OCI-M2 (cell line): ENCODE data around the gene DMWD.

ENCODE experiments used
- DNase-seq: peaks from one replicate; lab custom pipeline; 2025; ENCODE audit not compliant: unreplicated experiment; lab: John Stamatoyannopoulos, UW

DMWD gene

DNA sequence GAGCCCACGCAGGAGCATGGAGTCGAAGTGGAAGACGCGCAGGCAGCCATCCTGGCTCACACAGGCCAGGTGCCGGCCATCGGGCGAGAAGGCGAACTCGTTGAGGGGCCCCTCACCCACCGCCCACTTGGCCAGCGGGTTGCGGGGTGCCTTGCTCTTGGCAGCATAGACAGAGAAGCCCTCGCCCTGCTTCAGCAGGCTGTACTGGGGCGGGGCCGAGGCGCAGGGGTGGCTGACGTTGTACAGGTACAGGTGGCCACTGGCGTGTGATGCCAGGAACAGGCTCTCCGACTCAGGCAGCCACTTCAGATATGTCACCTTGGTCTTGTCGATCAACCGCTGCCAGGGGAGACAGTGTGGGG, 6.1 kb downstream of the DMWD start:
- no peak for DNase-seq

DNA sequence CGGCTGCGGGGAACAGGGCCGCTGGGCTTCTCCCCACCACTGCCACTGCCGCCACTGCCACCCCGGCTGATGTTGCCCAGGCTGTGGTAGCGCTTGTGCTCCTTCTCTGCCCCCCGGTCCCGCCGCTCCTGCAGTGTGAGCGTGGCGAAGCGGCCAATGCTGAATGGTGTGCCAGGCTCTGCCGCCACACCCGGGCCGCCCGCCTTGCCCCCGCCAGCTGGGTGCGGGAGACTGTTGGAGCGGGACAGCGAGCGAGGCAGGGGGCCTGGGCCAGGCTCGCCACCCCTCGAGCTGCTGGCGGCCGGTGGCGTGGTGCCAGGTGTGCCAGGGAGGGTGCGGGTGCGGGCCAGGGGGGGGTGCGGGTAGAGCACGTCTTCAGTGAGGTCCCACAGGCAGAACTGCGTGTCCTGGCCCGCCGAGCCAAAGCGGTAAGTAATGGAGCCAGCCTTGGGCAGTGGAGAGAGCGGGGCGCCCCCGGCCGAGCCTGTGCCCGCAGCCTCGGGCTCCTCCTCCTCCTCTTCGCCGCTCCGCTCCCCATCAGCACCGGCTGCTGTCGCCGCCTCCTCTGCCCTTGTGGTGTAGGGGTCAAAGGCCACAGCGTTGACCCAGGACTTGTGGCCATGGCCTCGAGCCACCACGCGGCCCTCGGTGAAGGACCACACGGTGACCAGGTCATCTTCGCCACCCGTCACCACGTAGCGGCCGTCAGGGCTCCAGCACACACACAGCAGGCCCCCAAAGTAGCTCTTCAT, 6.7 kb downstream of the DMWD start:
- DNase-seq = no peak

DNA sequence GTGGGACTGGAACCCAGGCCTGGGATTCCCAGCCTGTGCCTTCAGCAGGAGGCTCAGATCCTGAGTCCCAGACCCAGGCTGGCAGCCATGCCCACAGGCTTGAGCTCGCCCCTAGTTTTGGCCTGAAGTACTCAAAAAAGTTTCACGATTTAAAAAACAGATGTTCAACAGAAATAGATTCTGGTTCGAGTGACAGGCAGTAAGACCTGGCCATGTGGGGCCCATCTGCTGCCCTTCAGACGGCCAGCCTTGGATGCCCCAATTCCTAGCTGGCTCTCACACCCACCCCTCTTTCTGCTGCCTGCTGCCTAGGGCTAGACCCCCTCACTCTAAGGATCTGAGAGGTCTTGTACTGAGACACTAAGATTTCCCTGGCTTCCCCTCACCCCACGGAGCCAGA, 7.5 kb downstream of the DMWD start:
- DNase-seq = no peak

DNA sequence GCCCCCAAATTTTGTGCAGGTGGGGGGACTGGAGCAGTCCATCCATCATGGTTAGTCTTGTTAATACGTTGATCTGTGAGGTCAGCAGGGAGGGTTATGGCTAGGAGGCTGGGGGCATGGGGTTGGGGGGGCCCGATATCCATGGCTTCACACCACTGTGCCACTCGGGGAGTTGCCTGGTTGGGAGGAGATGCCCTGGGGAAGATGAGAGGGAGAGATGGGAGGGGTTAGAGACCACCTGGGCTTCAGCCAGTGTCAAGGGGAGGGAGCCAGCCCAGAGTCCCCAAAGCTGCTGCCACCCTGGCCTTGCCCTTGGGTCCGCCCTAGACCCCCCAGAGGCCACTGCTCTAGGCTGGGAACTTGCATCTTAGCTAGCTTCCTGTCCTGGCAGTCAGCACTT, 8.5 kb downstream of the DMWD start:
- no peak for DNase-seq

DNA sequence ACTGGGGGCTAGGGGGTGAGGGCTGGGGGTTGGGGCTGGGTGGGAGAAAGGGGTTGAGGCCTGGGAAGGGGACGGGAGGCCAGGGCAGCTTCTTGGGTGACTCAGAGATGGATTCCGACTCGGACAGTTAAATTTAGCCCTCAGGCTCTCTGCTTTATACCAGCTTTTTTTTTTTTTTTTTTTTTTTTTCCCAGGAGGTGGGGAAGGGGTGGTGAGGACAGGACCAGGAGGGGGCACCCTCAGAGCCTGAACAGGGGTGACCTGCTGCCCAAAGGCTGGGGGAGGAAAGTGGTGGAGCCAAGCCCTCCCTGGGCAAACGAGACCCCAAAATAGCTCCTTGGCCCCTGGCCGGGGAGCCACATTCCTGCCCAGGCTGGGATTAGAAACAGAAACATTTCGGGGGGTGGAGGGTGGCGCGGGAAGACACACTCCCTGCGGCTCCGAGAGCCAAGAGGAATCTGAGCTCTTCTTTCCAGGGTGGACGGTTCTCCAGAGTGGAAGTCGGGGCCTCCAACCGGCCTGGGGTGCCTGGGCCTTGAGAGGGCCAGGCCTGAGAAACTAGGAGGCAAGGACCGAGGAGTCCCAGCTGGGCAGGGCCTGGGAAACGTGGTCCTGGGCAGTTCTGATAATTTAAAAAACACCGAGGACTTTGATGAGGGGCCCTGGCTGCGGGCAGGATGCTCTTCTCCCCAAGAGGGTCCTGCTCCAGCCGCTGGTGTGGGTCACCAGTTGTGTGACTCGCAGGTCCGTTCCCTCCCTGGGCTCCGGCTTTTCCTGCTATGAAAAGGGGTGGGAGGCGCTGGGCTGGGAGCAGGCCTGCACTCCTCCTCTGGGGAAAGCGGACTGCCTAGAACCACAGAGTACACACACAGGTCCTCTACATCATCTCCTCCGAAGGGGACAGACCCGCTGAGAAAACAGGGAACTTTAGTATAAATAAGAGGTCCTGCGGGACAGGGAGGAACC, 9.5 kb downstream of the DMWD start:
- DNase-seq = no peak

- DNase-seq = no peak
Measured at GRCh38 chr19:45782162-45782691, 10.4 kb downstream of the DMWD start, which contains the start of gene DMPK. TSS of gene DMPK (minus strand) at chr19:45782490. CDS start at chr19:45782352, 138 bp downstream.

DNA sequence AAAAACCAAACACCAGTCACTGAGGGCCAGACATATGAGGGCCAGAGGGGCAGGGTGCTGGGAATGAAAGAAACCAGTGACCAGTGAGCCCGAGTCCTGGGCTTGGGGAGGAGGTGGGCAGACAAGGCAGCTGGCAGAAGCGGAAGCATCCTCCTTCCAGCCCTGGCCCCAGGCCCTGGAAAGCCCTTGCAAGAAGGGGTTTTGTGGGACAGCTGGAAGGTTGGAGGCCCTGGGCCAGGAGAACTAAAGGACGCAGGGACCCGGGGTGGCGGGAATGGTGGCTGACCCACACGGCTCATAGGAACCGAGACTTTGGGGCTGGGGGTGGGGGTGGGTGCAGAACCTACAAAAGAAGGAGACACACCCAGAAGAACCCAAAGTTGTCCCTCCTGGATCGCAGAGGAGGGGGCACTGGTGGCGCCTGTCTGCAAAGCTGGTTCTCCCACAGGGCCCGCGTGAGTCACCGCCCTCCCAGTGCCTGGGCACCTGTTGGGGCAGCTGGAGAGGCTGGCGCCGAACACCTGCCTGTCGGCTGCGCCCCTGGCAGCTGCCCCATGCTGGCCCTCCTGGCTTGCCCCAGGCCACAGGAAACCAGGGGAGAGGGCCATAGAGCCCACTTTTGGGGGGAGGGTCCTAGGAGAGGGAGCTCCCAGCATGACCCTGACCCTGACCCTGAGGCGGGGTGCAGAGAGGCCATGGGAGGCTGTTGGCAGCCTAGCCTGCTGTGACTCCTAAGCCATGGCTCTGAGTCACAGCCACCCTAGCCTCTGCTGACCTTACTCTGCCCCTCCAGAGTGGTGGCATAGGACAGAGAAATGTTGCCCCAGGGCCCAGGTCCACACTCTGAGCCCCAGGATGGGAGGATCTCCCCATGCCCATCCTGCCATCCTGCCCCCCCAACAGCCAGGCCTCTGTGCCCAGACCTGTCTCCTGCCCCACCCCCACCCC, 11.2 kb downstream of the DMWD start:
- DNase-seq = no peak

GRCh38 chr19:45780448-45781213, 12.0 kb downstream of the DMWD start:
- no peak for DNase-seq

GRCh38 chr19:45780146-45780447, 12.5 kb downstream of the DMWD start:
- no peak for DNase-seq

GRCh38 chr19:45779231-45780145, 13.2 kb downstream of the DMWD start:
- DNase-seq = no peak

DNA sequence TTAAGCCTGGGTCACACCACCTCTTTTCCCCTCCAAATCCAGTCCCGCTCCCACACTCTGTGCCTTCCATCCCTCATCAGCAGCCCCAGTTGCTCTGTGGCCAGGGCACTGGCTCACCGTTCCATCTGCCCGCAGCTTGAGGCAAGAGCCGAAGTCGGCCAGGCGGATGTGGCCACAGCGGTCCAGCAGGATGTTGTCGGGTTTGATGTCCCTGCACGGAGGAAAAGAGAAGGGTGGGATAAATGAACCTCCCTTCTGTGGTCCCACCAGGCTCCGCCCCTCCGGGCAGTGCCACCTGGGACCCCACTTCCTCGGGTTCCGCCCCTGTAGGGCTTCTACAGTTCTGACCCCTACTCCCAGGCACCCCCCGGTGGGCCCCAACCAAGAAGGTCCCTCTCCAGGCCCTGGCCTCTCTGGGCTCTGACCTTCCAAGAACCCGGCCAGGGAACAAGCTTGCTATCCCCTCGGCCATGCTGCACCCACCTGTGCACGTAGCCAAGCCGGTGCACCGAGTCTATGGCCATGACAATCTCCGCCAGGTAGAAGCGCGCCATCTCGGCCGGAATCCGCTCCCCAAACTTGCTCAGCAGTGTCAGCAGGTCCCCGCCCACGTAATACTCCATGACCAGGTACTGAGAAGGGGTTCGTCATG, 14.5 kb downstream of the DMWD start:
- DNase-seq = no peak

DNA sequence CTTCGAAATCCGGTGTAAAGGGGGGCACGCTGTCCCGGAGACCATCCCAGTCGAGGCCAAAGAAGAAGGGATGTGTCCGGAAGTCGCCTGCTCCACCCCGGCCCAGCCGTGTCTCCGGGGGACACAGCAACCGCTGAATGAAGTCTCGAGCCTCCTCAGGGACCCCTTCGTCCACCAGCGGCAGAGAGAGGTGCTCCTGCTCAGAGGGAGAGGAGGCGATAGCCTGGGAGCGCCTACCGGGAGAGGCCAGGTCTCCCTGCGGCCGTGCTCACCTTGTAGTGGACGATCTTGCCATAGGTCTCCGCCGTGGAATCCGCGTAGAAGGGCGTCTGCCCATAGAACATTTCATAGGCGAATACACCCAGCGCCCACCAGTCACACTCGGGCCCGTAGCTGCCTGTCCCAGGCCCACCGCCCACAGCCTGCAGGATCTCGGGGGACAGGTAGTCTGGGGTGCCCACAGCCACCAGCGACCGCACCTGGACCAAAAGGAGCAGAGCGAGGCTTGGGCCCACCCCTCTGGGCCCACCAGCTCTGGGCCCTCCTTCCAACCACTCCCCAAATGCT, 15.2 kb downstream of the DMWD start:
- no peak for DNase-seq

DNA sequence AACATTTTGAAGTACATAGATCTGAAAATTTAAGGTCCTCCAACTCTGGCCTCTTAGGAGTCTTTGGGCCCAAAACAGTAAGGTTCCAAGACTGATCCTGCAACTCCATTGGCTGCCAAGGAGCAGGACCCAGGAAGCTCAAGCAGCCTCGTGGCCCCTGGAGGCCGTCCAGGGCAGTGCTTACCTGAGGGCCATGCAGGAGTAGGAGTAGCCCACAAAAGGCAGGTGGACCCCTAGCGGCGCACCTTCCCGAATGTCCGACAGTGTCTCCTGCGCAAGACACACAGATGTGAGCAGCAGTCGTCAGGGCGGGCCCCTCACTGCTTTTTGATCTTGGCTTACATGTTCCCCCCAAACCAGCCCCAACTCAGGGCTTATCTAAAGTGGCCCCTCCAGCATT, 17.9 kb downstream of the DMWD start:
- no peak for DNase-seq

- no peak for DNase-seq
Measured at GRCh38 chr19:45773384-45773783, 19.3 kb downstream of the DMWD start.

GRCh38 chr19:45772912-45773311, 19.7 kb downstream of the DMWD start:
- DNase-seq = no peak

DNA sequence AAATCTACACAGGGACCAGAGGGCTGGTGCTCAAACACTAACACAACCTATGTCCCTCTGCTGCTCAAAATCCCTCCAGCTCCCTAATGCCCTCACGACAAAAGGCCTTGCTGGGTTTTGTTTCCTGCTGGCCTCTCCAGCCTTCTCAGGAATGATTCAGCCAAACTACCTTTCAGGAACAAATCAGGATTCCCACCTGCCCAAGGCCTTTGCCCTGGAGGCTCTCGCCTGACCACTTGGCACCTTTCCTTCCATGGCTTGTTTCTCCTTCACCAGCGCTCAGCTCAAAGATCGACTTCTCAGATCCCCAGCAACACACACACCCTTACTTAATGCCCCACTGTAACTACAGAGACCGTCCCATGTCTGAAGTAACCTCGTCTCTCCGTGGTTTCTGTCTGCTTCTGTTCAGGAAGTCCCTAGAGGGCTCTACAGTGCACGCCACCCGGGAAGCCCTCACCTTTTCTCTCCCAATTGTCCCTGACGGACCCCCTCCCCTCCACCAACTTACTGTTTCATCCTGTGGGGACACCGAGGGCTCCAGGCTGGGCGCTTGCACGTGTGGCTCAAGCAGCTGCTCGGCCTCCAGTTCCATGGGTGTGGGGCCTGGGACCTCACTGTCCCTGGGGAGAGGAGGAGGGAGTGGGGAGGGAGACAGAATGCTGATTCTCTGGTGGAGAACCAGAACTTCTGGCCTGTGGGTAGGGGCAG, 20.4 kb downstream of the DMWD start:
- DNase-seq = no peak

DNA sequence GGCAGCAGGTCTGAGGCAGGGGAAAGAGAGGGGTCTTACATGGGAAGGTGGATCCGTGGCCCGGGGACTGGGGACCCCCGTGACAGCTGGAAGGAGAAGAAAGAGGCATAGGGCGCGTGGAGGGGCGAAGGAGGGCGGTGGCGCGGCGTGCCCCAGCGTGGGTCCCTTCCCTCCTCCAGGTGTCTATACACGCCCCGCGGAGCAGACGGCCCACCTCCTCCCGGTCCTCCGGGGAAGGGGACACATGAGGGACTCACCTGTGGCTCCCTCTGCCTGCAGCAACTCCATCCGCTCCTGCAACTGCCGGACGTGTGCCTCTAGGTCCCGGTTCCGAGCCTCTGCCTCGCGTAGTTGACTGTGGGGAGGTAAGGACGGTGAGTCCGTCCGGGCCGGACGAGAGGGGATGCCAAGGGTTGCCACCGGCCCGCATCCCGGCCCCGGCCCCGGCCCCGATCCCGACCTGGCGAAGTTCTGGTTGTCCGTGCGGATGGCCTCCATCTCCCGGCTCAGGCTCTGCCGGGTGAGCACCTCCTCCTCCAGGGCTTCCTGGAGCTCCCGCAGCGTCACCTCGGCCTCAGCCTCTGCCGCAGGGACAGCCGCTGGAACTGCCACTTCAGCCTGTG, 21.2 kb downstream of the DMWD start:
- no peak for DNase-seq
